HepG2 (cell line): ENCODE results near the gene SHISA4. TPM values are rescaled to one million over a fixed set of nuclear protein-coding genes. Genes with fewer than 3 reads are reported as not detected.

Experiments used
- ATAC-seq: fragments of 200-7000 bp; cut with Tn5 transposase; 3 replicates; pipeline ENCODE4 v1.9.1; 2020; ENCODE audit warnings: mild to moderate bottlenecking, moderate library complexity
- BruUV-seq: library from RNA; stranded (reverse); fragments of 400-500 nt; replicated peaks from 2 replicates; lab custom pipeline; 2021; lab: Mats Ljungman, UMichigan
- CTCF ChIA-PET: fragments of 300-600 bp; formaldehyde crosslinking; extraction: SDS; loops from one replicate; lab custom pipeline; 2021; ENCODE audit warnings: low total read pairs, inconsistent platforms, low intra/inter-chr PET ratio; lab: Yijun Ruan, JAX
- POLR2A ChIA-PET: fragments of 350-600 bp; sonication (Branson Sonifier 250); formaldehyde crosslinking; loops from one replicate; lab custom pipeline; 2020; ENCODE audit warnings: antibody characterized with exemption, inconsistent platforms; lab: Yijun Ruan, JAX
- DNase-seq: peaks from one replicate; pipeline ENCODE4 v3.0.0-alpha.2; 2015; ENCODE audit warnings: low spot score
- FAIRE-seq: peaks from 3 replicates; lab custom pipeline; 2011; peaks lifted over from hg19 to GRCh38; lab: Jason Lieb, UNC
- H2AFZ ChIP-seq: one replicate; pipeline ENCODE4 v1.6.1; 2011; ENCODE audit warnings: low read length, inconsistent platforms
- H3K27ac ChIP-seq: fragments of 300-600 bp; 3 replicates; pipeline ENCODE4 v1.8.0; 2011; ENCODE audit warnings: mixed run types, mild to moderate bottlenecking, mixed read lengths, low read length, inconsistent platforms; ENCODE audit not compliant: insufficient read depth; ENCODE audit errors: extremely low read length
- H3K27me3 ChIP-seq, 2 experiments: fragments of 200-600 bp in 1 of 2; 2 replicates in 1 of 2; 3 replicates in 1 of 2; pipeline versions ENCODE4 v1.6.0 to v1.8.0; 2011; ENCODE audit warnings: low read length in 2 of 2, mild to moderate bottlenecking in 2 of 2, moderate library complexity in 2 of 2, inconsistent platforms in 1 of 2; ENCODE audit not compliant: insufficient read depth in 2 of 2, control insufficient read depth in 1 of 2
- H3K36me3 ChIP-seq, 2 experiments: fragments of 200-600 bp in 1 of 2; replicated peaks in 1 of 2; 2 replicates in 1 of 2; 3 replicates in 1 of 2; pipeline versions ENCODE4 v1.5.1 to v1.8.0; 2011; ENCODE audit warnings: low read length in 2 of 2, inconsistent platforms in 1 of 2; ENCODE audit not compliant: insufficient read depth in 2 of 2, control insufficient read depth in 1 of 2
- H3K4me1 ChIP-seq: 2 replicates; pipeline ENCODE4 v1.5.1; 2012; ENCODE audit warnings: low read length, inconsistent platforms; ENCODE audit not compliant: insufficient read depth
- H3K4me2 ChIP-seq: 2 replicates; pipeline ENCODE4 v1.6.0; 2011; ENCODE audit warnings: low read depth, low read length, inconsistent platforms
- H3K4me3 ChIP-seq, 3 experiments: fragments of 200-600 bp in 1 of 3; sonication (generic), shearing (Covaris generic) in 1 of 3; replicated peaks in 1 of 3; 2 replicates each; pipeline ENCODE4 v1.5.1; 2011 to 2016; ENCODE audit warnings: low read length in 3 of 3, inconsistent platforms in 2 of 3, low read depth in 2 of 3, mild to moderate bottlenecking in 2 of 3, control low read depth in 1 of 3, mixed read lengths in 1 of 3; ENCODE audit not compliant: insufficient read depth in 1 of 3
- H3K79me2 ChIP-seq: one replicate; pipeline ENCODE4 v1.6.1; 2011; ENCODE audit warnings: low read length, inconsistent platforms; ENCODE audit not compliant: insufficient read depth
- H3K9ac ChIP-seq: 2 replicates; pipeline ENCODE4 v1.6.0; 2011; ENCODE audit warnings: mild to moderate bottlenecking, low read depth, low read length, inconsistent platforms; ENCODE audit not compliant: insufficient read depth
- H3K9me3 ChIP-seq: 2 replicates; pipeline ENCODE4 v1.5.1; 2012; ENCODE audit warnings: mild to moderate bottlenecking, low read length
- H4K20me1 ChIP-seq: 2 replicates; pipeline ENCODE4 v1.6.0; 2011; ENCODE audit warnings: inconsistent platforms, mild to moderate bottlenecking, low read length, moderate library complexity; ENCODE audit not compliant: insufficient read depth
- ARID4A ChIP-seq: sonication (generic); formaldehyde crosslinking; IDR thresholded peaks from 2 replicates; pipeline ENCODE4 v1.5.0; 2020; ENCODE audit warnings: mild to moderate bottlenecking, missing genetic modification reagents, borderline replicate concordance
- BRF2 ChIP-seq: sonication (generic); formaldehyde crosslinking; IDR thresholded peaks from 2 replicates; pipeline ENCODE4 v1.8.1; 2022; ENCODE audit warnings: mild to moderate bottlenecking, missing genetic modification reagents
- CHD4 ChIP-seq: fragments of 200-600 bp; sonication (generic); IDR thresholded peaks from 2 replicates; pipeline ENCODE4 v1.7.0; 2017; ENCODE audit warnings: mild to moderate bottlenecking, low read length, borderline replicate concordance
- GABPB1 ChIP-seq: IDR thresholded peaks from 2 replicates; pipeline ENCODE4 v1.6.1; 2016; ENCODE audit warnings: mild to moderate bottlenecking, missing genetic modification reagents, moderate library complexity, missing compliant biosample characterization
- LRRFIP1 ChIP-seq: sonication (generic); formaldehyde crosslinking; conservative IDR thresholded peaks from 2 replicates; pipeline ENCODE4 v1.4.0; 2020; ENCODE audit warnings: missing genetic modification reagents
- ONECUT2 ChIP-seq: sonication (generic); formaldehyde crosslinking; IDR thresholded peaks from 2 replicates; pipeline ENCODE4 v1.4.0; 2020; ENCODE audit warnings: missing genetic modification reagents
- REPIN1 ChIP-seq: sonication (generic); formaldehyde crosslinking; IDR thresholded peaks from 2 replicates; pipeline ENCODE4 v1.8.0; 2022; ENCODE audit warnings: missing genetic modification reagents, low read depth, mild to moderate bottlenecking, borderline replicate concordance
- SMAD3 ChIP-seq: sonication (generic); formaldehyde crosslinking; IDR thresholded peaks from 2 replicates; pipeline ENCODE4 v1.4.0; 2020; ENCODE audit warnings: missing genetic modification reagents
- SMC3 ChIP-seq: IDR thresholded peaks from 2 replicates; pipeline ENCODE4 v1.6.1; 2011; ENCODE audit warnings: low read length, improper control_type of control experiment
- SSRP1 ChIP-seq: IDR thresholded peaks from 2 replicates; pipeline ENCODE4 v1.6.1; 2016; ENCODE audit warnings: control low read depth
- ZNF530 ChIP-seq: sonication (generic); formaldehyde crosslinking; IDR thresholded peaks from 2 replicates; pipeline ENCODE4 v1.5.0; 2020; ENCODE audit warnings: low read depth, mild to moderate bottlenecking, missing genetic modification reagents
- ZNF691 ChIP-seq: sonication (generic); formaldehyde crosslinking; IDR thresholded peaks from 2 replicates; pipeline ENCODE4 v1.4.0; 2020; ENCODE audit warnings: missing genetic modification reagents, low read depth, mild to moderate bottlenecking, borderline replicate concordance
- ZNF841 ChIP-seq: sonication (generic); formaldehyde crosslinking; IDR thresholded peaks from 2 replicates; pipeline ENCODE4 v1.8.1; 2023; ENCODE audit warnings: missing genetic modification reagents, borderline replicate concordance
- ZSCAN30 ChIP-seq: sonication (generic); formaldehyde crosslinking; IDR thresholded peaks from 2 replicates; pipeline ENCODE4 v1.5.0; 2020; ENCODE audit warnings: mild to moderate bottlenecking, missing genetic modification reagents
- WGBS: methylation state at CpG from one replicate; pipeline ENCODE4 v1.1.6; 2017; ENCODE audit warnings: low lambda C conversion rate; 5-methylcytosine and 5-hydroxymethylcytosine counted together
- in situ Hi-C: cut with HindIII; loops from 2 replicates; pipeline ENCODE4 v1.10.0; 2017; ENCODE audit warnings: low pct_unique_long_range_greater_than_20kb; ENCODE audit not compliant: extremely low pct_ligation_motif_present
- intact Hi-C: fragments of 100-400 bp; cut with micrococcal nuclease; formaldehyde crosslinking; loops from one replicate; pipeline ENCODE4 v1.10.0; 2022; ENCODE audit not compliant: unreplicated experiment
- polyA plus RNA-seq, 8 experiments: library from polyadenylated mRNA; depleted of rRNA in 3 of 8; stranded (reverse) in 7 of 8; unstranded in 1 of 8; fragments of >200 nt; fragmentation: Illumina TruSeq in 4 of 8; extraction: Trizol in 4 of 8; gene quantifications; 2 replicates each; pipeline versions ENCODE4 v1.2.1 to v1.2.3, GENCODE V29; 2011 to 2016; ENCODE audit warnings: low read depth in 4 of 8, missing spikeins in 1 of 8, mixed read lengths in 1 of 8; ENCODE audit not compliant: insufficient read depth in 1 of 8
- total RNA-seq, 5 experiments: library from RNA; depleted of rRNA; stranded (reverse); fragments of >200 nt; fragmentation: Illumina TruSeq; extraction: Trizol; gene quantifications; 2 replicates each; pipeline ENCODE4 v1.2.3, GENCODE V29; 2016; ENCODE audit warnings: low read depth in 1 of 5

The SHISA4 gene
- total and polyA plus RNA-seq, 2 of the 13 experiments (the other 11 are each of a cell fraction or from before 2014, with no cell fraction given), result 0.51 to 1.0 TPM

GRCh38 chr1:201938440-201939035, 49.8 kb downstream of the SHISA4 start:
- no peak for FAIRE-seq

More at GRCh38 chr1:201938440-201939035, 49.8 kb downstream of the SHISA4 start:
- no peak for DNase-seq
- CTCF ChIA-PET, result no interaction called here
- Histone ChIP-seq H3K9ac (no peak overlapping the region), H3K4me2 (no peak overlapping the region), H3K36me3 (no peaks in the 10 kb centered on the region), H3K79me2 (no peaks in the 10 kb centered on the region), H3K27me3 (0 out of 5 replicates have a peak, but pooled peaks cover 0 to 4% of the 10 kb centered on the region in 2 experiments), H3K4me3 (no peak overlapping the region), H3K9me3 (no peaks in the 10 kb centered on the region), H3K4me1 (peaks cover 15% of the 10 kb centered on the region), H4K20me1 (no peaks in the 10 kb centered on the region), H2AFZ (no peak overlapping the region), H3K27ac (no peak overlapping the region)
- 23% methylated on average over 4 of the region's 4 CpGs for WGBS
- no peak for ATAC-seq
- no peak for TF ChIP-seq REPIN1 (CRISPR knock-in tag)
- no peak for TF ChIP-seq ZNF841 (CRISPR knock-in tag)
- no peak for TF ChIP-seq ZSCAN30 (CRISPR knock-in tag)
- TF ChIP-seq ZNF530 (CRISPR knock-in tag), result no peak
- TF ChIP-seq GABPB1 (CRISPR knock-in tag), result no peak
- TF ChIP-seq SSRP1, result no peak
- no peak for TF ChIP-seq LRRFIP1 (CRISPR knock-in tag)
- TF ChIP-seq CHD4, result no peak
- no peak for TF ChIP-seq SMAD3 (CRISPR knock-in tag)
- no peak for TF ChIP-seq ZNF691 (CRISPR knock-in tag)
- no peak for TF ChIP-seq SMC3
- no peak for TF ChIP-seq ONECUT2 (CRISPR knock-in tag)
- TF ChIP-seq ARID4A, result no peak
- TF ChIP-seq BRF2 (CRISPR knock-in tag), result no peak
- POLR2A ChIA-PET, result interaction anchor here (1.0 kb wide), 1 partner anchor 17 kb away, joined by 3 read pairs; the partner anchor contains the start of gene TIMM17A
- intact Hi-C loops, result no loop called here
- in situ Hi-C loops, result no loop called here
- BruUV-seq, result no TSS peak
